Measurements from ENCODE around the gene JAZF1.

GRCh38 chr7:28046035-28046434 is 134.6 kb downstream of the JAZF1 start:
- no peak for TF ChIP-seq TAF1 (IDR thresholded peaks at IDR 0.05; ENCODE audit: borderline replicate concordance, insufficient read depth, low read length)
- TF ChIP-seq REST (IDR thresholded peaks at IDR 0.05; ENCODE audit: insufficient read depth in 1 of 2, low read depth in 2 of 2, low read length in 2 of 2) = no peak
- no peak for TF ChIP-seq POLR2AphosphoS5 (IDR thresholded peaks at IDR 0.05; ENCODE audit: low read depth, low read length)
